ENCODE data around the gene PCNX2.
A peak's percentile ranks its signal among the peaks of the same experiment; 100 is the strongest.

Gene PCNX2

DNA sequence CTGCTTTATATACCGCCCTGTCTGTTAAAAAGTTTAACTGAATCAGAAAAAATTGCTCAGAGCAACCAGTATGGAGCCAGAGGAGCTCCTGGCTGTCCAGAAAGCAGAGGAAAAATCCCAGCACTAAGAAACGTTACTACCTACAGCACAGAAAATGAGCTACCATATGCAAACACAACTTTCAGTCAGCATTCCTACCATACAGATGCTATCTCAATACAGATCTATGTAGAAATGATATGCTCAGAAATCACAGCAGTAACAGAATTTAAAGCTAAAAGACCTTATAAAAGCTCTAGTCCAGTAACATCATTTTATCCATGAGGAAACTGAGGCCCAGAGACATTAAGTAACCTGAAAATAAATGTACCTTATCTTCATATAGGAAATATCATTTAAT lies 38.7 kb downstream of the PCNX2 start:
- DNase-seq, result no peak

DNA sequence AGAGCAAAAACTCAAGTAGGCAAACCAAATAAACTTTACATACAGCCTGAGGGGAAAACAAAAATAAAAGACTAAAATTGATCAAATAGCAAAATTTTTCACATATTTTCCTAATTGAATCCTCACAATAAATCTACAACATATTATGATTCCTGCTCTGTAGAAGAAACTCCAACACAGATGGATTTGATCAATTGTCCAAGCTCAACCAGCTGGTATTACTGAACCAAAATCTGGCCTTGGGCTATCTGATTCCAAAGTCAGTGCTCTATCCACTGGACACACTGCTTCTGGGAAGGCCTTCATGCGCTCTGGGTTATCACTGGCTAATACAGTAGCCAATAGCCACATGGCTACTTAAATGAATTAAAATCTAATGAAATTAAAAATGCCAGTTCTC lies 39.3 kb downstream of the PCNX2 start:
- no peak for DNase-seq

DNA sequence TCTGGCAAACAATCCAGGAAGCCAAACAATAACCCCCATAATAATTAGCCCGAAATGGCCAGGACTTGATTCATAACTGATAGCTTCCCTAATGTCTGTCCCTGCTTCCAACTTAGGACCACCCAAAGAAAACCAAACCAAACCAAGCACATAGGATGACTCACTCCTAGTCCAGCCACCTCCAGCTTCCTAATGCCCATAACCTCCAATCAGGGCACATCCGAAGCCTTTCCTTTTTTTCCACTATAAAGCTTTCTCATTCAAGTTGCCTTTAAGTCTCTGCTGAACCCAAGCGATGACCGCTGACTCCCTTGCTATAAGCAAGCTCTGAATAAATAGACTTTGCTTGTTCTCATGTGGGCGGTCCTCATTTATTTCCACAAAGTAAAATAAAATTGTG lies 40.4 kb downstream of the PCNX2 start:
- DNase-seq, result no peak

DNA sequence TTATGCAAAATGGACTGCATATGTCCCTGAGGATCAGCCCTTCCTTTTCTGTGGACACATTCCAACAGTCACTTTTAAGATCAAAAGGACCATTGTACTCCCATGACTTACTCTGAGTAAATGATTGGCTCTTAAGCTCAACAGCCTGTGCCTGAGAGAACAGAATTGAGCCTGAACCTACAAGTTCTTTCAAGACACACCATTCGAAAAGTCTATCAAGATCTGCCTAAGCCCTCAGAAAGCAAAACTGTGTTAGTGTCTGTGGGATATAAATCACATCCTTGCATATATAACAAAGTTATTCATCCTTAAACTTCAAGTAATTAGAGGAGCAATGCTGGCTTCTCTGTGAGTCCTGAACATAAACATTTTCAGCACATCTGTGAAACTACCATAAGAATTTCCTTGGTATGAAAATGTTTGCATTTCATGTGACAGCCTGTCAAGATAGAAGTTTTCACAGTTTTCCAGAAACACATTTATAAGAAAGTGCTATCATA lies 41.6 kb downstream of the PCNX2 start:
- no peak for DNase-seq

DNA sequence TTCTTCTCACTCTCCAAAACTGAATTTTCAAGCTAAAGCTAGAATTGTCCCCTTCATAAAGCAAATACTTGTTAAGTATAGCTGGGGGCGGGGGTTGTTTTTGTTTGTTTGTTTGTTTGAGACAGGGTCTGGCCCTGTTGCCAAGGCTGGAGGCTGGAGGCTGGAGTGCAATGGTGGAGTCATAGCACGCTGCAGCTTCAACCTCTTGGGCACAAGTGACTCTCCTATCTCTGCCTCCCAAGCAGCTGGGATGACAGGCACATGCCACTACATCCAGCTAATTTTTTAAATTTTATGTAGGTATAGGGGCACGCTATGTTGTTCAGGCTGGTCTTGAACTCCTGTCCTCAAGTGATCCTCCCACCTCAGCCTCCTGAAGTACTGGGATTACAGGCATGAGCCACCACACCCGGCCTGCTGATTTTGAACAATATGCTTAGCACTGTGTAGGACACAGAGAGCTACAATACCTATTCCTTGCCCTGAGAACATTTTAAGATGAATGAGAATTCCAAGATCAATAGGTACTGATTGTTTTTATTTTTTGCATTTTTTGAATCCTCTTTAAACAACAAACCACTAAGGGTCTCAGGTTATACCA lies 42.2 kb downstream of the PCNX2 start:
- DNase-seq, result no peak

DNA sequence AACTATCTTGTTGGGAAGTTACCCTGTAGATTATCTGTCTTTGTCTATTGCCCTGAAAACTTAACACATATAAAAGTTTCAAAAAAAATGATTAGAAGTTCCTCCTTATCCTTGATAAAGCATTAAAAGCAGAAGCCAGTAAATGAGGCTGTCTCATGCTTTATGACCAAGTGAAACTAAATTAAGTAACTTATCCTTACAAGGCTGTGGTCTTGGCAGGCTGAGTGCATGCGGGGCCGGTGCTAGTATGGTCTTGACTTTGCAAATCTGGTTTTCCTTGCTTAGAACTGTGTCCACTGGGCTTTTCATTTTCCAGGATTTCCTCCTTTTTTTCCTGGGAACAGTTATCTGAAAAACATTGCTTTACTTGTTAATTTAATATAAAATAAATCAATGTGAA lies 43.1 kb downstream of the PCNX2 start:
- peak; percentile 46 for DNase-seq

DNA sequence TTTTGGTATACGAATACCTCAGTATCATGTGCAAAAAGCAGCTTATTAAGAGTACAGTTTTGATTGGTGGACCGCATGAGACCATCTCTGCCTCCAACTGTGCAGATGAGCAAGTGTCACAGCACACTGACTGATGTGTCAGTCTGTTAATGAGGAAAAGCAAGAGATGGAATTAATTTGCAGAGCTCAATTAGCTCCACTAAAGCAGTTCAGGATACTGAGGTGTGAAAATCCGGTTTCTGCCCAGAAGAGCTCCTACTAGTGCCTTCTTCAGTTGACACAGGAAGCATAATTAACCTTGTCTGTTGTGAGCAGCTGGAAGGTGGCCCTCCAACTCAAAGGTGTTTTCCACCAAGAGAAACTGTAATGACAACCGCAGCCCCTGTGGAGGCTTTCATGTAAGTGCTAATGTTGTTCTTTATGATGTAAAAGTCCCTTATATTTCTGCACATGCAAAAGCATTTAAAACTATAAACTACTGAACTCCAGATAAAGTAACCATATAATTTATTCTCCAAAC lies 44.3 kb downstream of the PCNX2 start:
- DNase-seq, result no peak

DNA sequence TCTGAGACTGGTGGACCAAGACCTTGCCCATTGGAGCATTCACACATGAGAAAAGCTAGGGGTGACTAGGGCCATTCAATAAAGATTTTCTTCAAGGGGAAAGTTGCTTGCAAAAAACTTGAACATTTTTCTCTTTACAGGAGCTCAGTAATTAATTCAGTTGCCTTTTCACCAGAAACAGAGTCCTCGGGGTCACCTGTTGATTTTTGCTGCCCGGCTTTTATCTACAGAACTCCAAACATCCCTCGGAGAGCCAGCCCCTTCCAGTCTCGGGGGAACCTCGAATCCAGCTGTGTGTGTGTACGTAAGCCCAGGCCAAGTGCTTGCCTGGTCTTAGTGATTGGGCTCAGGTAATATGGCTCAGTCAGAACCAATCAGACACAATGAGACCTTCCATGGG lies 47.5 kb downstream of the PCNX2 start:
- no peak for DNase-seq

DNA sequence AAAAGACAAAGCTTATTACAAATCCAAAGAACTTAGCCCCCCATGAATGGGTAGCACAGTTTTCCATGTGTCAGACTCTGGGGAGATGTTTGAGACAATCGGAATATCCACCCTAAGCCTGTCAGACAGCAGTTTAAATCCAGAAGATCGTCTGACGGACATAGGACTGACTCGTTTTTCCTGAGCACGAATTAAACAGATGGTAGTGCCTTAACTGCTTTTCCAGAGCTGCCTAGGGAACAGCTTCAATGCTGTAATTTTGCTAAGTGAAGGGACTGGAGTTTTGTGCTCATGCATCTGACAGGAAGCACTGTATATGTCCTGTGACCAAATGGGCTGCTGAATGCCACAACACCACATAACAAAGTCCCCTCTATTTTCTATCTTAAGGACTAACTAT lies 48.6 kb downstream of the PCNX2 start:
- DNase-seq, result no peak

DNA sequence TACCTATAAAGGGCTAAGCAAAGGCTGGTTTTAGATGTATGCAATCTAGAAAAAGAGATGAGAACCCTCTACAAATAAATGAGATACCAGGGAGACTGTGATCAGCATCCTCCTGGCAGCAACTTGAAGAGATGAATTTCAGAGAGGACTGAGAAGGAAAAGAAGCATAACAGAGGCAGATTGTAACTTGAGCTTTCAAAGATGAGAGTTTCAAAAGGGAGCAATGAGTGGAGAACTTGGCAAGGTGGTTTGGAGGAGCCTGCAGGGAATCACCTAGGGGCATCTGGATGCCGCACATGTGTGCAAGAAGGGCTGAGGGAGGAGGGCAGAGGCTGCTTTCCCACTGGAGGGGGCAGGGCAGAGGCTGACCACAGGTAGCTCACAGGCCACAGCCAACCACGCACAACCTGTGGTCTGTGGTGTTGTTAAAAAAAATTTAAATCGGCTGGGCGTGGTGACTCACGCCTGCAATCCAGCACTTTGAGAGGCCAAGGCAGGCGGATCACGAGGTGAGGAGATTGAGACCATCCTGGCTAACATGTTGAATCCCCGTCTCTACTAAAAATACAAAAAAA lies 50.2 kb downstream of the PCNX2 start:
- no peak for DNase-seq

DNA sequence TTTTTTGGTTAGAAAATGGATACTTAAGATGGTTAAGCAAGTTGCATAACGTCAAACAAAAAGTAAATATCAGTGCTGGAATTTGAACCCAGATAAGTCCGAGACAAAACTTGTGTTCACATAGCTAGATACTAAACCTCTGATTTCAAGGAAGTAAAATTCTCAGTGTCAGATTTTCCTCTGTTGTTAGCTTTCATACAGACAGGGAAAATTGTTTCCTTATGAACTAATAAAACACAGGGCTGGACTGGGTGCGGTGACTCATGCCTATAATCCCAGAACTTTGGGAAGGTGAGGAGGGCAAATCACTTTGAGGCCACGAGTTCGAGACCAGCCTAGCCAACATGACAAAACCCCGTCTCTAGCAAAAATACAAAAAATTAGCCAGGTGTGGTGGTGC lies 51.3 kb downstream of the PCNX2 start:
- DNase-seq, result no peak

DNA sequence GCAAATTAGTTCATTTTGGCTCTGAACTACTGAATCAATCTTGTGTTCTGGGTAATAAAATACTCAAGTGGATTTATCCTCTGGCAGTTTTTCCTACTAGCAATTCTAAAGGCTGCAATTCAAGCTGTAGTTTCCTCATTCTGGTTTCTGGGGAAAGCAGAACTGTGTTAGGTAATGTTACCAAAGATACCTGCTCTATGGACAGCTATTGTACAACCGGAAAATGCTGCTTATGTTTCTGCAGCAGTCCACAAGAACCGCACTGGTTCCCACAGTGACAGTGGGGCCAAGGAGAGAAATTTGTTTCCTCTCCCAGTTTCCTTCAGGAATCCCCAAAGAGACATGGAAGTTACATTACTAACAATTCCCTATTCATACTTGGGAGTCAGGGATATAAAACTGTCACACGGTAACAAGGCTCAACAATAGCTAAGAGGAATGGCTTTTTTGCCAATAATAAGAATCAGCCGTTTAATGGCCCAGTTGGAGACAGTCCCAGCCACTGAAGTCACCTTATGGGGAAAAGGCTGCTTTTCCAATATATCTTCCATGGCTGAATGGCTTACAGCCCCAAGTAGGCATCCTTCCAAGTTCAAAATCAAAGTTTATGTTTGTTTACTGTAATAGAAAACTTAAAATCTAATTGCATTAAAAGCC lies 52.6 kb downstream of the PCNX2 start:
- no peak for DNase-seq

DNA sequence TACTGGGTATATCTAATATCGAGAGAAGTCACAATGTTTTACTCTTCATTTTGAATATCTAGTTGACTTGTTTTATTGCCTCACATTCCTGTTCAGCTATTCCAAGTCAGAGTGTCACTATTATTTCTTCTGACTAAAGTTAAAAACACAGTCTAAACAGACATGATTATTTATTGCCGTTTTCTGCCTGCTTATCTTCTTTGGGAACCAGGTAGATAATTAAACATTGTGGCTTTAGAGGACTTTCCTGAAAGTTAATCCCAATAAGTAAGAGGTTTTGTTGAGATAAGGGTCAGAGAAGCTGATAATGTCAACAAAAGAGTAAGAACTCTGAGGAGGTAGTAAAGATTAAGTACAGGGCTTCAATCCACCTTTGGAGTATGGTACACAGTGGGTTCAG lies 53.8 kb downstream of the PCNX2 start:
- DNase-seq, result peak; percentile 23

DNA sequence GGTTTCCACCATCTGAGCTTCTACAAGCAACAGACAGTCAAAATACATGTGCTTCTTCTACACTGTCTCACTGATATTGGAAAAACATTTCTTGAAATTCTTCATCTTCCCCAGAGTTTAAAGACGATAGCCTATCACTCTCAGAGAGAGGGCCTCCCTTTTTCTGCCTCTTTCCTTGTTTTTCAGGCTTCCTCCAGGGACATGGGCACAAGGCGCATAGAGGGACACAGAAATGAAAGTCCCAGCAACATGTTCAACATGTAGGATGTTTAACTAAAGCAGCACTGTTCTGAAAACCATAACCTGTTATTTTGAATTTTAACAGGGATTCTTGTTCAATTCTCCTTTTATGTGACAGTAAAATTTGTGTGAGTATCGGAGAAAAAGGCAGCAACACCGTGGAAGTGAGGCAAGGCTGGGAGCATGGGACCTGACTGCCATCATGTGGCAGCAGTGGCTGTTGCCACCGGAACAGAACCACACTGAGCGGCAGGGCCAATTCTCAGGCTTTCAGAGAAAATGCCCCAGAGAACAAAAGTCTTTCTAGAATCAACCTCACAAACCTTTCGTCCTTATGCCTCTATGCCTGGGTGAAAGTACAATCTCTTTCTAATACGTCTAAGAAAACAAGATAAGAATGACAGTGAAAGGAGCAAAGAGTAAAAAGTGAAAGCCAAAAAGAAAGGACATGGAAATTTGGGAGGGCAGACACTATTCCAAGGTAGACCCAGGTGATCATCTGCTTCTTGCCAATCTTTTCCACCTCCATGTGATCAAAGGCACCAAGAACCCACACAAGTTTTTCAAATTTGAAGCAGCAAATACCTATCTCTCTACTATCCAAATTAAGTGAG lies 54.5 kb downstream of the PCNX2 start:
- DNase-seq, result peak; percentile 82

DNA sequence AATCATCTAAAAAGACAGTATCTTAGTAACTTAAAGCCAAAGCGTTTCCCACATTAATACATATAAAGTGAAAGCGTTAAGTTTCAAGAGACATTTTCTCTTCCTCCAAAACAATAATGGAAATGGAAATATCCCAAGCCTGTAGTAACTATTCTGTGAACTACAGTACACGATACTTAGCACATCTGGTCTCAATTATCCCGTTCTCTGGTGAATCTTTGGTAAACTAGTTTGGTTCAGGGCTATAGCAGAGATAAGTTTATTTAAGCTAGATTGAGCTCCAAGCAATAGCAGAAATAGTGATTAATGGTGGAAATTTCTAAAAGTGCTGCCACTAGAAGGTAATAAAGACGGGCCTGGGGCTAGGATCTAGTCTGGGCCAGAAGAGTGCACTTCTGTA lies 55.2 kb downstream of the PCNX2 start:
- no peak for DNase-seq

DNA sequence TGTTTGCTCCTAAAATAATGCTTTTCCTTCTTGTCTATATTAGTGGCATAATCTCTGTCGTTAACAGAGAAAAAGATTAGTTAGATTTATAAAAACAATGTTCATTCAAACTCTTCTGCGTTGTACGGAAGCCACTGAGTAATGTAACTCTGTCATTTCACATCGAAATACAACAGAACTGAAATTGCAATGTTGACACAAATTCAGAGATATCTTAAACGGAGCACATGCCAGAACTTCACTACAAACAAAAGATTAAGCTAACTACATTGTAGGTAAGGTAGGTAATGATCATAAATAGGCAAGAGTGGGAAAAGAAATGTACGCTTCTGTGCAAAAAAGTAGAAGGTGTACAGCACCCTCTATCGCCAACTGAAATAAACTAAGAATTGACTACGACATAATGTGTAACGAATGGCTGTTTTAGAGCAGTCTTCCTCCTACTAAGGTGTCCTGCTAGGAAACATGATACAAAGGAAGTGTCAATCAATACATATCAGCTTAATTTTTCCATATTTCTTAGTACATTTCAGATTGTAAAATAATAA lies 56.6 kb downstream of the PCNX2 start:
- peak; percentile 29 for DNase-seq

DNA sequence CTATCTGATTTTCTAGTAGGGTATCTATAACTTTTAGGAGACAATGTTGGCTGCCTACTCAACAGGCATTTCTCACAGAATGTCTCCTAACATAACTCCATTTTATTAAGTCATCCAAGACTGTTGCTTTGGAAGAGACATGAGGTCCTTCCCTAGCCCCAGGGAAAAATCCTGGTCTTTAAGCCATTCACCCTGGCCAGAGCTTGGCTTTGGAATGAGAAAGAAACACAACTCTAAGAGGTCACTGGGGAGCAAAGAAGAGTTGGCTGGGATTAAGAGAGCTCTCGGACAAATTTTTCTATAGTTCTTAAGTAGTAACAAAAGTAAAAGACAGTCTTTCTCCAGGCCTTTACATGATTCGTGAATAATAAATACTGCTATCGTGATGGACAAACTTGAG lies 57.9 kb downstream of the PCNX2 start:
- DNase-seq, result no peak

DNA sequence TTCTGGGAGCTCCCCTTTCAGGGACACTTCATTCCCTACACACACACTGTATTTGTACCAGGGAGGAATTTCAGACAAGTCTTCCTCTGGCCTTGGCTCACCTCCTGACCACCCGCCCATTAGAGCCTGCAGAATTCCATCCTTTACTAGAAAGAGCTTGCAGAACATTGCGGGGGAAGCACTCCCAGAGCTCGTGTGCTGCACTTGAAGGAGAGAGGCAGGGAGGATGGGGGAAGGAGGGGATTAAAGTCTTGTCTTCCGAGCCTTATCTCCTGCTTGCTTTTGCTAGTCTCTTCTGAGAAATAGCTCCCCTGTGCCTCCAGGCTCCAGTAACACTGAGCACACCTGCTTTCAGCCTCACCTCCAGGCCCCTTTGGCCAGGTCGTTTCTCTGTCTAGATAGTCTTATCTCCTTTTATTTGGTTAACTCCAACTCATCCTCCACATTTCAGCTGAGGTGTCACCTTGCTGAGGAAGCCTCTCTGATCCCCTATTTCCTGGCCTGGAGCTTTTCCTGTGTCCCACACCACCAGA lies 62.0 kb downstream of the PCNX2 start:
- no peak for DNase-seq

DNA sequence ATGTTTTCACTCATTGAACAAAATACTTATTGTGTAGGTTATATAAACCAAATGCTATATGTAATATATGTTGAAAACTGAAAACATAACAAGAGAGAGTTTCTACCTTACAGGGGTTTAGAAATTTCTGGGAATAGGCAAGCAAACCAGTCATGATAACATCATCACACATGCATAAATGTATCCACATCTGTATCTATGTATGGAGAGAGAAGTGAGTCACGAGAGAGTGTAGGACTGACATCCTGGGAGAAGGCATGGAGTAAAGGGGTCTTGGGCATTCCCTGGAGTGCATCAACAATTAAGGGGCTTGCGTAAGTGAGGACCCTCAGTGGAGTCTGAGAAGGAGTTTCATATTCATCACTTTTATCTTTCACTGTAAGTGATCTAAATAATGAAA lies 65.5 kb downstream of the PCNX2 start:
- no peak for DNase-seq

DNA sequence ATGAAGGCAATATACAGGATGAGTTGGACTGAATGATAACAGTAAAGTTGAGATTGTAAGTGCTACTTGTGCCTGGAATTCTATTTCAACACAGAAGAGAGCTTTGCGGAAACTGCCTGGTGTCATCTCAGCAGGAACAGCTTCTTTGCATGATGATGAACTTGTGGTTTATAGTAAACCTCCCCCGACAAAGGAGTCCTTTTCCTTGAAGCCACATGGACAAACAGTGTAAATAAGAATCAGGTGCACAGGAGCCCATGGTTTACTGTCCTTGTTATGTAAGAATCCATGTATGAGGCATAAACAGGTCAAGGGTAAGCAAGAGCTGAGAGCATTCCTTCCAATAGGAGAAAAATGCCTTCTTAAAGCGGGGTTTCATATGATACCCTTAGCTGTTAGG lies 66.2 kb downstream of the PCNX2 start:
- DNase-seq, result no peak

DNA sequence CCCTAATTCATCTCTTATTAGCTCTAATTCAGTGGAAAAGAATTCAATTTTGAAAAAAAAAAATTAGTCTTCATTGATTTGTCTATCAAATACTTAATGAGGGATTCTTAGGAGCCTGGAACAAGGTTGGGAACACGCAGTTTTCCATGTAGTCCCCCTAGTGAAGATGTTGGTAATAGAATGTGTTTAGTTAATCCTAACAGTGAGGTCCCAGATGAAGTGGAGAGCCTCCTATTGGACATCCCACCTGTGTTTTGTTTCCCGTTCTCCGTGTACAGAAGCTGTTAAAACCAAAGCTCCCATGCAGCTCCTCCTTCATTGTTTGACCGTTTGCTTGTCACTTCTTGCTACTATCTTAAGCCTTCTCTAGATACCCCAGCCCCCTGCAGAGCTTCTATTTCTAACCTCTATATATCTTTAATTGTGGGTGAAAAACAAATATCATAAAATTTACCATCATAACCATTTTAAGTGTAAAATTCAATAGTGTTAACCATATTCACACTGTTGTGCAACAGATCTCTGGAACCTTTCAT lies 67.5 kb downstream of the PCNX2 start:
- DNase-seq, result no peak

DNA sequence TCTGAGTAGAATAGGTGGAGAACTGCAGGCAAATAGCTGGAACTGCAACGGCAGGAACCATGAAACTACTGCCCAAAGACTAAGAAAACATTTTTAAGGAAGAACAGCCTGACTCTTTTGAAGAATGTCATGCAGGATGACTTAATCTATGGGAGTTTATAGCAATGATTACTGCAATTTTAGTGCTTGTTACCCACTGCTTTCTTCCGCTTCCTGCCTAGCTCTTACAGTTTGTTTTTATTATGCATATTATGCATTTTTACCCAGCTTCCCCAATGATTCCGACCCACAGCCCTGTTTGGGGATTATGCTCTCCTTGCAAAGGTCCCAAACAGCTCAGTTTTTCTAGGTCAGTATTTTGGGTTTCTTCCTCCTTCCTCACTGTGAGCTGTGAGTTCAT lies 71.2 kb downstream of the PCNX2 start:
- no peak for DNase-seq

DNA sequence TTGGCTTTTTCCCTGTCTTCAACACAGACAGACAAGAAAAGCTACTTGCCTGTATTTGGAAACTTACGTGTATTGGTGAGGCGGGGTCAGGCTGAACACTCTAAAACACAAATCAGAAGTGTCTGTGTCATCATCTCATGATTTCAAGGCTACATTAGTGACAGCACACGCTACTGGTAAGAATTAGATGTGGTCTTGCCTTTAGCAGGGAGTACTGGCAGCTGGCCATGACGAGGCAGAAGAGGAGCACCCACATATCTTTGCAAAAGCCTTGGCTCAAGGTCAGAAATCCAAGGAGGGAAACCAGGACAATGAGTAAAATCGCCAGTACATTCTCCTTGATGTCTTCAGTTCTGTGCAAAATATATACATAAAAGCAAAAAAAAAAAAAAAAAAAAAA lies 77.7 kb downstream of the PCNX2 start:
- DNase-seq, result peak; percentile 12
